Panc1 (cell line): ENCODE results near the gene NTM.

Experiments
- POLR2AphosphoS5 ChIP-seq: IDR thresholded peaks from 2 replicates; pipeline ENCODE4 v1.6.1; 2012; ENCODE audit warnings: mild to moderate bottlenecking, low read depth, low read length, moderate library complexity
- TF ChIP-seq, protein P1 (sequence below): fragments of 450-650 bp; IDR thresholded peaks from 2 replicates; pipeline ENCODE4 v1.5.1; 2017; ENCODE audit warnings: mild to moderate bottlenecking
- TF ChIP-seq, protein P2 (sequence below), 2 experiments: IDR thresholded peaks; 2 replicates each; pipeline ENCODE4 v1.6.1; 2011 to 2012; ENCODE audit warnings: low read depth in 2 of 2, control low read depth in 1 of 2, low read length in 1 of 2, mild to moderate bottlenecking in 1 of 2, moderate library complexity in 1 of 2; ENCODE audit not compliant: insufficient read depth in 1 of 2

DNA sequence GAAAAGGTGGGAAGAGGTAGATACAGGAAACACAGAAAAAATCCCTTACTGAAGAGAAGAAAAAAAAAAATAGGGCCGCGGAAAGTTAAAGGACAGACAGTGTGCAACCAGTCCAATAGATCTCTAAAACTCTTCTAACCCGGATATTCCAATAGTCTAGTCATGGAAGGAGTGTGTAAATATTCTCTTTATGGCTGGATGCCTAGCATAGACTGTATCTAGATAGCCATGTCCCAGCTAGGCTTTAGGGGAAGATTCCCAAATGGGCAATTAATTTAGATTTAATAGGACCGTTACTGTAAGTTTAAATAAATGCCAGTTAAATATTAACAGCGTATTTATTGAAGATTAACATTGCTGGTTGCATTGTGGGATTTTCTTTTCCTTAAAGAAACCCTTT, 532.7 kb downstream of the NTM start:
- TF ChIP-seq, protein P1, sequence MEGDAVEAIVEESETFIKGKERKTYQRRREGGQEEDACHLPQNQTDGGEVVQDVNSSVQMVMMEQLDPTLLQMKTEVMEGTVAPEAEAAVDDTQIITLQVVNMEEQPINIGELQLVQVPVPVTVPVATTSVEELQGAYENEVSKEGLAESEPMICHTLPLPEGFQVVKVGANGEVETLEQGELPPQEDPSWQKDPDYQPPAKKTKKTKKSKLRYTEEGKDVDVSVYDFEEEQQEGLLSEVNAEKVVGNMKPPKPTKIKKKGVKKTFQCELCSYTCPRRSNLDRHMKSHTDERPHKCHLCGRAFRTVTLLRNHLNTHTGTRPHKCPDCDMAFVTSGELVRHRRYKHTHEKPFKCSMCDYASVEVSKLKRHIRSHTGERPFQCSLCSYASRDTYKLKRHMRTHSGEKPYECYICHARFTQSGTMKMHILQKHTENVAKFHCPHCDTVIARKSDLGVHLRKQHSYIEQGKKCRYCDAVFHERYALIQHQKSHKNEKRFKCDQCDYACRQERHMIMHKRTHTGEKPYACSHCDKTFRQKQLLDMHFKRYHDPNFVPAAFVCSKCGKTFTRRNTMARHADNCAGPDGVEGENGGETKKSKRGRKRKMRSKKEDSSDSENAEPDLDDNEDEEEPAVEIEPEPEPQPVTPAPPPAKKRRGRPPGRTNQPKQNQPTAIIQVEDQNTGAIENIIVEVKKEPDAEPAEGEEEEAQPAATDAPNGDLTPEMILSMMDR, result no peak
- no peak for TF ChIP-seq POLR2AphosphoS5
- TF ChIP-seq, protein P2, sequence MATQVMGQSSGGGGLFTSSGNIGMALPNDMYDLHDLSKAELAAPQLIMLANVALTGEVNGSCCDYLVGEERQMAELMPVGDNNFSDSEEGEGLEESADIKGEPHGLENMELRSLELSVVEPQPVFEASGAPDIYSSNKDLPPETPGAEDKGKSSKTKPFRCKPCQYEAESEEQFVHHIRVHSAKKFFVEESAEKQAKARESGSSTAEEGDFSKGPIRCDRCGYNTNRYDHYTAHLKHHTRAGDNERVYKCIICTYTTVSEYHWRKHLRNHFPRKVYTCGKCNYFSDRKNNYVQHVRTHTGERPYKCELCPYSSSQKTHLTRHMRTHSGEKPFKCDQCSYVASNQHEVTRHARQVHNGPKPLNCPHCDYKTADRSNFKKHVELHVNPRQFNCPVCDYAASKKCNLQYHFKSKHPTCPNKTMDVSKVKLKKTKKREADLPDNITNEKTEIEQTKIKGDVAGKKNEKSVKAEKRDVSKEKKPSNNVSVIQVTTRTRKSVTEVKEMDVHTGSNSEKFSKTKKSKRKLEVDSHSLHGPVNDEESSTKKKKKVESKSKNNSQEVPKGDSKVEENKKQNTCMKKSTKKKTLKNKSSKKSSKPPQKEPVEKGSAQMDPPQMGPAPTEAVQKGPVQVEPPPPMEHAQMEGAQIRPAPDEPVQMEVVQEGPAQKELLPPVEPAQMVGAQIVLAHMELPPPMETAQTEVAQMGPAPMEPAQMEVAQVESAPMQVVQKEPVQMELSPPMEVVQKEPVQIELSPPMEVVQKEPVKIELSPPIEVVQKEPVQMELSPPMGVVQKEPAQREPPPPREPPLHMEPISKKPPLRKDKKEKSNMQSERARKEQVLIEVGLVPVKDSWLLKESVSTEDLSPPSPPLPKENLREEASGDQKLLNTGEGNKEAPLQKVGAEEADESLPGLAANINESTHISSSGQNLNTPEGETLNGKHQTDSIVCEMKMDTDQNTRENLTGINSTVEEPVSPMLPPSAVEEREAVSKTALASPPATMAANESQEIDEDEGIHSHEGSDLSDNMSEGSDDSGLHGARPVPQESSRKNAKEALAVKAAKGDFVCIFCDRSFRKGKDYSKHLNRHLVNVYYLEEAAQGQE (IDR thresholded peaks at IDR 0.05; ENCODE audit: insufficient read depth in 1 of 2, low read depth in 2 of 2, low read length in 1 of 2), result no peak
